Measurements from ENCODE around the gene MEN1. TPM values are rescaled to one million over a fixed set of nuclear protein-coding genes. Genes with fewer than 3 reads are reported as not detected.
A peak's percentile ranks its signal among the peaks of the same experiment; 100 is the strongest.

The MEN1 gene
- total RNA-seq, 1 experiment from 2014 or later = 61.6 TPM

DNA sequence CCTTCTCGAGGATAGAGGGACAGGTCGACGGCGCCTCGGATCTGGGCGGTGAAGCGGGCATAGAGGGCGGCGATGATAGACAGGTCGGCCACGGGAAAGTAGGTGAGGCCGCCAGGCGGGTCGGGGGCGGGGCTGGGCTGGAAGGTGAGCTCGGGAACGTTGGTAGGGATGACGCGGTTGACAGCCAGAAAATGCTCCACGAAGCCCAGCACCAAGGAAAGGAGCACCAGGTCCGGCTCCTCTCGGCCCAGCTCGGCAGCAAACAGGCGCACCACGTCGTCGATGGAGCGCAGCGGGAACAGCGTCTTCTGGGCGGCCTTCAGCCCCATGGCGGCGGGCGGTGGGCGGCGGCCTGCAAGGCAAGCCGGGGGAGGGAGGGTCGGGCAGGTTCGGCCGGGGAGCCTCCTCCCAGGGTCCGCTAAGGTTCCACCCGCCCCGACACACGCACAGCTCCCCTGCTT lies 540 bp downstream of the MEN1 start:
- peak overlapping the region; percentile 93 for H3K4me3 ChIP-seq
- peaks cover 16% of the 10 kb centered on the region for H3K79me2 ChIP-seq (ENCODE audit: low read depth)
- H3K4me2 ChIP-seq = peak overlapping the region; percentile 88
- peaks cover 14% of the 10 kb centered on the region; the same call in 1 of the 2 replicates for H3F3A ChIP-seq (ENCODE audit: insufficient read depth, low read depth)
- POLR2A ChIA-PET (ENCODE audit: unreplicated experiment) = interaction anchor here (0.6 to 1.0 kb wide), 2 partner anchors 12 to 325 kb away, joined by 3 to 7 read pairs; no protein-coding TSS in a partner anchor
- intact Hi-C loops (cut with micrococcal nuclease; ENCODE audit: unreplicated experiment) = loop anchor here (1.0 to 2.0 kb wide), 3 partner anchors 31 to 69 kb away; partner anchors contain the start of genes EHD1 and SF1
- H3K4me1 ChIP-seq (replicated peaks; ENCODE audit: insufficient read depth) = peaks cover 8% of the 10 kb centered on the region
- no TSS peak for BruUV-seq (replicated peaks)
- no peaks in the 10 kb centered on the region for H3K9me2 ChIP-seq (ENCODE audit: insufficient read depth)
- TF ChIP-seq, protein P1, sequence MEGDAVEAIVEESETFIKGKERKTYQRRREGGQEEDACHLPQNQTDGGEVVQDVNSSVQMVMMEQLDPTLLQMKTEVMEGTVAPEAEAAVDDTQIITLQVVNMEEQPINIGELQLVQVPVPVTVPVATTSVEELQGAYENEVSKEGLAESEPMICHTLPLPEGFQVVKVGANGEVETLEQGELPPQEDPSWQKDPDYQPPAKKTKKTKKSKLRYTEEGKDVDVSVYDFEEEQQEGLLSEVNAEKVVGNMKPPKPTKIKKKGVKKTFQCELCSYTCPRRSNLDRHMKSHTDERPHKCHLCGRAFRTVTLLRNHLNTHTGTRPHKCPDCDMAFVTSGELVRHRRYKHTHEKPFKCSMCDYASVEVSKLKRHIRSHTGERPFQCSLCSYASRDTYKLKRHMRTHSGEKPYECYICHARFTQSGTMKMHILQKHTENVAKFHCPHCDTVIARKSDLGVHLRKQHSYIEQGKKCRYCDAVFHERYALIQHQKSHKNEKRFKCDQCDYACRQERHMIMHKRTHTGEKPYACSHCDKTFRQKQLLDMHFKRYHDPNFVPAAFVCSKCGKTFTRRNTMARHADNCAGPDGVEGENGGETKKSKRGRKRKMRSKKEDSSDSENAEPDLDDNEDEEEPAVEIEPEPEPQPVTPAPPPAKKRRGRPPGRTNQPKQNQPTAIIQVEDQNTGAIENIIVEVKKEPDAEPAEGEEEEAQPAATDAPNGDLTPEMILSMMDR (conservative IDR thresholded peaks at IDR 0.05) = no peak
- TF ChIP-seq EZH2 (IDR thresholded peaks at IDR 0.05; ENCODE audit: low read depth) = no peak
- no peak overlapping the region for H3K27ac ChIP-seq
- H2AFZ ChIP-seq = peak overlapping the region; percentile 99
- DNase-seq = peak; percentile 59 to 64
- H4K20me1 ChIP-seq (ENCODE audit: insufficient read depth) = no peaks in the 10 kb centered on the region
- CTCF ChIA-PET = interaction anchor here (0.6 kb wide), 2 partner anchors 10 to 609 kb away, joined by 3 to 6 read pairs; no protein-coding TSS in a partner anchor
- no peaks in the 10 kb centered on the region for H3K9me3 ChIP-seq (ENCODE audit: insufficient read depth, low read depth)
- no peaks in the 10 kb centered on the region for H3K27me3 ChIP-seq (ENCODE audit: insufficient read depth, low read depth)
- peaks cover 7% of the 10 kb centered on the region; the same call in 1 of the 2 replicates for H3K36me3 ChIP-seq (ENCODE audit: low read depth)

- no TSS peak for BruUV-seq (replicated peaks)
- POLR2A ChIA-PET (ENCODE audit: unreplicated experiment) = no interaction called here
Measured at GRCh38 chr11:64805481-64805880, 4.9 kb downstream of the MEN1 start.

GRCh38 chr11:64804346-64805210 lies 5.8 kb downstream of the MEN1 start:
- ChIA-PET CTCF (interaction anchor here (0.6 kb wide), 1 partner anchor 202 kb away, joined by 3 read pairs; no protein-coding TSS in a partner anchor), POLR2A (ENCODE audit: unreplicated experiment) (interaction anchor here (0.5 to 0.6 kb wide), 2 partner anchors 20 to 577 kb away, joined by 3 to 4 read pairs; no protein-coding TSS in a partner anchor)
- H3K9me2 ChIP-seq (ENCODE audit: insufficient read depth) = no peaks in the 10 kb centered on the region
- DNase-seq = no peak
- no peaks in the 10 kb centered on the region for H3K27me3 ChIP-seq (ENCODE audit: insufficient read depth, low read depth)
- peak overlapping the region; percentile 91 for H3K4me2 ChIP-seq
- no peaks in the 10 kb centered on the region for H3K9me3 ChIP-seq (ENCODE audit: insufficient read depth, low read depth)
- H3K4me1 ChIP-seq (replicated peaks; ENCODE audit: insufficient read depth) = peaks cover 26% of the 10 kb centered on the region
- H3K27ac ChIP-seq = peak overlapping the region; percentile 69
- H2AFZ ChIP-seq = no peak overlapping the region; the same call in 1 of the 2 replicates
- H4K20me1 ChIP-seq (ENCODE audit: insufficient read depth) = no peaks in the 10 kb centered on the region
- peak overlapping the region; percentile 76; the same call in 1 of the 2 replicates for H3K4me3 ChIP-seq
- BruUV-seq (replicated peaks) = no TSS peak
- intact Hi-C loops (cut with micrococcal nuclease; ENCODE audit: unreplicated experiment) = no loop called here
- peaks cover 16% of the 10 kb centered on the region for H3K79me2 ChIP-seq (ENCODE audit: low read depth)
- H3K36me3 ChIP-seq (ENCODE audit: low read depth) = peaks cover 7% of the 10 kb centered on the region; the same call in 1 of the 2 replicates
- peaks cover 25% of the 10 kb centered on the region for H3F3A ChIP-seq (ENCODE audit: insufficient read depth, low read depth)
- TF ChIP-seq, protein P1 (conservative IDR thresholded peaks at IDR 0.05) = no peak
- TF ChIP-seq EZH2 (IDR thresholded peaks at IDR 0.05; ENCODE audit: low read depth) = no peak

More at GRCh38 chr11:64805481-64805880, 4.9 kb downstream of the MEN1 start:
- no peak overlapping the region for H3K4me2 ChIP-seq
- CTCF ChIA-PET = no interaction called here
- DNase-seq = no peak
- peaks cover 26% of the 10 kb centered on the region for H3K4me1 ChIP-seq (replicated peaks; ENCODE audit: insufficient read depth)
- H3K36me3 ChIP-seq (ENCODE audit: low read depth) = peaks cover 7% of the 10 kb centered on the region; the same call in 1 of the 2 replicates
- H3F3A ChIP-seq (ENCODE audit: insufficient read depth, low read depth) = peaks cover 21% of the 10 kb centered on the region
- no peak overlapping the region for H2AFZ ChIP-seq
- peaks cover 16% of the 10 kb centered on the region for H3K79me2 ChIP-seq (ENCODE audit: low read depth)
- H3K9me3 ChIP-seq (ENCODE audit: insufficient read depth, low read depth) = no peaks in the 10 kb centered on the region
- no peak overlapping the region for H3K4me3 ChIP-seq
- intact Hi-C loops (cut with micrococcal nuclease; ENCODE audit: unreplicated experiment) = no loop called here
- no peaks in the 10 kb centered on the region for H4K20me1 ChIP-seq (ENCODE audit: insufficient read depth)
- no peaks in the 10 kb centered on the region for H3K27me3 ChIP-seq (ENCODE audit: insufficient read depth, low read depth)
- no peaks in the 10 kb centered on the region for H3K9me2 ChIP-seq (ENCODE audit: insufficient read depth)
- TF ChIP-seq EZH2 (IDR thresholded peaks at IDR 0.05; ENCODE audit: low read depth) = no peak
- TF ChIP-seq, protein P1 (conservative IDR thresholded peaks at IDR 0.05) = no peak
- H3K27ac ChIP-seq = no peak overlapping the region
